IPS-18a (cell line): ENCODE results near the gene KRT37.

Experiments
- H3K27ac ChIP-seq: one replicate; pipeline ENCODE4 v1.5.1; 2013; ENCODE audit warnings: low read length
- H3K27me3 ChIP-seq: one replicate; pipeline ENCODE4 v1.6.1; 2013; ENCODE audit warnings: mild to moderate bottlenecking, low read length; ENCODE audit not compliant: control insufficient read depth, insufficient read depth
- H3K36me3 ChIP-seq: one replicate; pipeline ENCODE4 v1.6.1; 2013; ENCODE audit warnings: low read depth, low read length; ENCODE audit not compliant: control insufficient read depth
- H3K4me1 ChIP-seq: one replicate; pipeline ENCODE4 v1.6.1; 2013; ENCODE audit warnings: low read depth, low read length; ENCODE audit not compliant: control insufficient read depth
- H3K4me3 ChIP-seq: one replicate; pipeline ENCODE4 v1.5.1; 2013; ENCODE audit warnings: low read length
- H3K9ac ChIP-seq: one replicate; pipeline ENCODE4 v1.6.1; 2013; ENCODE audit warnings: mild to moderate bottlenecking, low read length, moderate library complexity
- H3K9me3 ChIP-seq: one replicate; pipeline ENCODE4 v1.6.1; 2013; ENCODE audit warnings: low read depth, low read length; ENCODE audit not compliant: control insufficient read depth

Gene KRT37

DNA sequence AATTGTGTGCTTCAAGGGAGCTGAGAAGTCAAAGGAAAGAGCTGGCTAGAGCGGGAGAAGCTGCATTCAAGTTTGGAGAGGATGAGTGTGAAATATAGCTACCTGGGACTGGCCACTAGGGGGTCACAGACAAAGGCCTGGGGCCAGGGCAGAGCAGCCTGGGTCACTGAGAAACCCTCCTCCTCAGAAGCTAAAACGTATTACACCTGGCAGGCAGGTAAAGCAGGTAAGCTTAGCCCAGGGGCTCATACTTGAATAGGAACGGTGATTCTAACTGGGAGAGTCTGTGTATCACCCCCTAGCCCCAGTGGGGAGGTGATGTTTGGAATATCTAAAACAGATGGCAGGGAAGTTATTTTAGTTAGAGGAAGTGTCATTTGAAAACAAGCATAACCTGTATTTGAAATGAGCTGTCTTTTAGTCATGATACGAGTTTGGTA lies 6.8 kb downstream of the KRT37 start:
- no peaks in the 10 kb centered on the region for H3K9me3 ChIP-seq
- H3K4me3 ChIP-seq = no peak overlapping the region
- H3K36me3 ChIP-seq = no peaks in the 10 kb centered on the region
- no peaks in the 10 kb centered on the region for H3K27me3 ChIP-seq
- H3K9ac ChIP-seq = no peak overlapping the region
- peaks cover 10% of the 10 kb centered on the region for H3K4me1 ChIP-seq
- H3K27ac ChIP-seq = no peak overlapping the region

DNA sequence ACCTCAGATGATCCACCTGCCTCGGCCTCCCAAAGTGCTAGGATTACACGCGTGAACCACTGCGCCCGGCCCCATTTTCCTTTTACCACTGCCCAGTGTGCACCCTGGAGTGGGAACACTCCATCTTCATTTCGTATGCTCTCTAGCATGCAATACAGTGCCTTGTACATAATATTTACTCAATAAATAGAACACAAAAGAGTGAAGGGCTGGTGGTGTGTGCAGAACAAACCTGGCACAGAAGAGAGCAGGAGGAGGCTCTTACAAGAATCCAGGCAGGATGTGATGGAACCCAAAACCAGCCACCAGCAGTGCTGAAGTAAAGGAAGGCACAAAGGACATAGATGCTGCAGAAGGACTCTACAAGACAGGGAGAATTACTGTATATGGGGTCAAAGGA lies 7.3 kb downstream of the KRT37 start:
- H3K27ac ChIP-seq = no peak overlapping the region
- H3K36me3 ChIP-seq = no peaks in the 10 kb centered on the region
- no peak overlapping the region for H3K4me3 ChIP-seq
- no peaks in the 10 kb centered on the region for H3K27me3 ChIP-seq
- no peaks in the 10 kb centered on the region for H3K9me3 ChIP-seq
- peaks cover 10% of the 10 kb centered on the region for H3K4me1 ChIP-seq
- H3K9ac ChIP-seq = no peak overlapping the region

DNA sequence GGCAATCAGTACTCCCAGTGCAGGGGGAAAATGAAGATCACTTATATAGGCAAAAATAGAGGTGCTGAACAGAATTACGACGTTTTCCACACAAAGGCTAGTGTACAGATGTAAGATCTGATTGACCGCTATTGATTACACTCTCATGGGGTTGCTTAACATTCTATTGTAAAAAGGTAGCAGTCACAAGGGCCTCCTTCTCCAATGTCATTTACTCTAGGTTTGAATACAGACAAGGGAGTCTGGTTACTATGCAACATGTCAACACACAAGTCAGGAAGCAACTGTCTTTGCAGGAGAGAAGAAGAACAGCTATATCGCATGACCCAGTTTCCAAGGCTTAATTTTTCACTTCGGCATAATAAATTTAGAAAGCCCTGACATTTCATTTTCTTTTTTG lies 7.9 kb downstream of the KRT37 start:
- no peak overlapping the region for H3K4me3 ChIP-seq
- peaks cover 10% of the 10 kb centered on the region for H3K4me1 ChIP-seq
- no peaks in the 10 kb centered on the region for H3K27me3 ChIP-seq
- H3K9me3 ChIP-seq = no peaks in the 10 kb centered on the region
- no peaks in the 10 kb centered on the region for H3K36me3 ChIP-seq
- H3K27ac ChIP-seq = no peak overlapping the region
- no peak overlapping the region for H3K9ac ChIP-seq

DNA sequence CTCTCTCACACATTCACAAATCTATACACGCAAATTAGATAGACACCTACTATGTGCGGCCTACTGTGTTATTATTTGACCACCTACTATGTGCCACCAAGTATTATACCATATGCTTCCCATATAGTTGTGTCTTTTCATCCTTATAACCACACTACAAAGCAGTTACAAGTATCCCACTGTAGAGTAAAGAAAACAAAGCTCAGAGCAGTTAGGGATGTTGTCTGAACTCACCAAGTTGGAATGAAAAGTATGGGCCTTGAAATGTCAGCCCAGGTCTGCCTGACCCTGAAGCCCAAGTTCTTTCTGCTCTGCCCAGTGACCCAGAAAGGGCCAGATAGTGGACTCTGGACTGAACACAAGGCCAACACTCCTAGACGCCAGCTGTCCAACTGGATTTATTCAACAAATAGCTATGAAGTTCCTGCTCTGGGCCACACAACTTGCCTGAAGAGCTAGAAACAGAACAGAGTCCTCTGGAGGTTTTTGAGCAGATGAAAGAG lies 8.5 kb downstream of the KRT37 start:
- Histone ChIP-seq H3K9ac (no peak overlapping the region), H3K4me1 (peaks cover 10% of the 10 kb centered on the region), H3K9me3 (no peaks in the 10 kb centered on the region), H3K36me3 (no peaks in the 10 kb centered on the region), H3K4me3 (no peak overlapping the region), H3K27ac (no peak overlapping the region), H3K27me3 (no peaks in the 10 kb centered on the region)

DNA sequence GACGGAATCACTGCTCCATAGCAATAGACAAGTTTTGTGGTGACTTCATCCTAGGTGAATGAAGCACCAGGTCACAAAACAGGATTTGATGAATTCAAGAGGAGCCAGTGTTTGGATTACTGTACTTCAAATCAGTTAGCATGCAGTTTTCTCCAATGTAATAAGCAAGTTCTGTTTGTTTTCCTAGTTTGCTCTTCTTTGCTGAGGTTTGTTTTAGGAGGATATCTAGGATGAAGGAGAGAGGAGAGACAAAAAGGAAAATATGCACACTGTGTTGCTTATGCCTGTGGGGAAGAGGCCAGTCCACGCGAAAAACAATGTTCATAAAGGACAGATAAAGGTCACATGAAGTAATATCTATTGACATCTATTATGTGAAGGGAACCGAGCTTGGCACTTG lies 9.0 kb downstream of the KRT37 start:
- Histone ChIP-seq H3K9ac (no peak overlapping the region), H3K36me3 (no peaks in the 10 kb centered on the region), H3K4me1 (peaks cover 10% of the 10 kb centered on the region), H3K9me3 (no peaks in the 10 kb centered on the region), H3K27ac (no peak overlapping the region), H3K4me3 (no peak overlapping the region), H3K27me3 (no peaks in the 10 kb centered on the region)

DNA sequence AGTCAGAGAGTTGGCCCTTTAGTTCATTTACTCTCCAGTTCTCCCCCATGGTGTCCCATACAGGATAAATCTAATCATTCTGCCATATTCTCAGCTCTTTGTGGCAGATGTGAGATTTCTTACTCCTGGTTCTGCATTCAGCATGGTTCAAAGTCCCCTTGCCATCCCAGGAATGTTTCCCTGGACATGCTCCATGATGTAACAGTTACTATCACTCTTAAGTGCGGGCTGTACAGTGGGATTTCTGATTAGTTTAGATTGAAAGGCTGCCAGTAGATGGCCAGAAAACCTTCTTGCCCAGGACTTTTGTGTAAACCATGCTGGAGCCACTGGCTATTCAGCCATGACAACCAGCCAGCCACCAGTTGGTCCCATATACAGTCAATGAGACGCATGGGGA lies 10.4 kb downstream of the KRT37 start:
- H3K9ac ChIP-seq = no peak overlapping the region
- no peaks in the 10 kb centered on the region for H3K27me3 ChIP-seq
- no peak overlapping the region for H3K27ac ChIP-seq
- peaks cover 10% of the 10 kb centered on the region for H3K4me1 ChIP-seq
- no peak overlapping the region for H3K4me3 ChIP-seq
- H3K9me3 ChIP-seq = no peaks in the 10 kb centered on the region
- H3K36me3 ChIP-seq = no peaks in the 10 kb centered on the region

DNA sequence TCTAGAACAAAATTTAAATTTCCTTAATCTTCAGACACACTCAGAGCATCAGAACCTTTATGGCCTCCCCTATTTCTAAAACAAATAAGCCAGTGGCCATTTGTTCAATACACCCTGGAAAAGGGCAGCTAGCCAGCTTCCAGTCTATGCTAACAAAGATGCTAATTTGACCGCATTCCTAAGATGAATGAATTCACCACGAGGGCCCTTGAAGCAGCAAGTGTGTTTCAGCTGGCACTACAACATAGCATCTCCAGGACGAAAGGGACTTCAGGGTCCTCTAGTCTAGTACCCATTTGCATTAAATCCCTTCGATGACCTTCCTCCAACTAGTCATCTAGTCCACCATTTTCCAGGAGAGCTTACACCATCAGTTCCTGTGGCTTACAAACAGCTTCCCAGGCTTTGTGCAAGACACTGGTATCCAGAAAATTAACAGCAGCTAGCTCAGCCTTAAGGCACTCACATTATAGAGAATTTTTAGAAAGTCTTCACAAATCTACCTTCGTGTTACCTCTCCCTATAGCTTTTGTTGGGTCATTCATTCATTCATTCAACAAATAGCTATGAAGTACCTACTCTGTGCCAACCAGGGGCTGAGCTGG lies 10.9 kb downstream of the KRT37 start:
- Histone ChIP-seq H3K4me3 (no peak overlapping the region), H3K27ac (no peak overlapping the region), H3K27me3 (no peaks in the 10 kb centered on the region), H3K4me1 (peaks cover 10% of the 10 kb centered on the region), H3K36me3 (no peaks in the 10 kb centered on the region), H3K9ac (no peak overlapping the region), H3K9me3 (no peaks in the 10 kb centered on the region)

DNA sequence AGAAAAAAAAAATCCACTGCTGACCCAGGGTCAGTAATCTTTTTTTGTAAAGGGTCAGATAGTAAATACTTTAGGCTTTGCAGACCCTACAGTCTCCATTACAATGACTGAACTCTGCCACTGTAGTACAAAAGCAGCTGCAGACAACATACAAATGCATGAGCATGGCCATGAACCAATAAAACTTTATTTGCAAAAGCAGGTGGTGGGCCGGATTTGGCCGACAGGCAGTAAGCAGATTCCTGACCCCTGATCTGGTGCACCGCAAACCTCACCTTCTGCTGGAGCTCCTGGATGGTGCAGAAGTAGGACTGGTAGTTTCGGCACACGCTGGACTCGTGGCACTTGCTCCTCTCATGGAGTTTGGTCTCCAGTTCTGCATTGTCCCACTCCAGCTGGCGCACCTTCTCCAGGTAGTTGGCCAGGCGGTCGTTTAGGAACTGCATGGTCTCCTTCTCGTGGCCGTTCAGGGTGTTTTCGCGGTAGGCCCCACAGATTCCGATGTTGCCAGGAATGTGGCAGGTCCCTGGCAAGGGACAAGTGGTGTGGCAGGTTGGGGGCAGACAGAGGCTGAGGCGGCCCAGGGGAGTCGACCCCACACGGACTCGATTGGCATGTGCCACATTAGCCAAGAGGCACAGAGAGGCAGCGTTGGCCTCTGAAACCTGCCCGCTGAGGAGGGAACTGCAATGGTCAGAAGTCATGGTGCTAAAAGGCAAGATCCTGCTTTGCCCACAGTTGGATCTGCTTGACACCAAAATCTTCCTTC lies 13.1 kb downstream of the KRT37 start:
- Histone ChIP-seq H3K4me1 (peaks cover 10% of the 10 kb centered on the region), H3K36me3 (no peaks in the 10 kb centered on the region), H3K27me3 (no peaks in the 10 kb centered on the region), H3K9me3 (no peaks in the 10 kb centered on the region), H3K27ac (no peak overlapping the region), H3K9ac (no peak overlapping the region), H3K4me3 (no peak overlapping the region)

DNA sequence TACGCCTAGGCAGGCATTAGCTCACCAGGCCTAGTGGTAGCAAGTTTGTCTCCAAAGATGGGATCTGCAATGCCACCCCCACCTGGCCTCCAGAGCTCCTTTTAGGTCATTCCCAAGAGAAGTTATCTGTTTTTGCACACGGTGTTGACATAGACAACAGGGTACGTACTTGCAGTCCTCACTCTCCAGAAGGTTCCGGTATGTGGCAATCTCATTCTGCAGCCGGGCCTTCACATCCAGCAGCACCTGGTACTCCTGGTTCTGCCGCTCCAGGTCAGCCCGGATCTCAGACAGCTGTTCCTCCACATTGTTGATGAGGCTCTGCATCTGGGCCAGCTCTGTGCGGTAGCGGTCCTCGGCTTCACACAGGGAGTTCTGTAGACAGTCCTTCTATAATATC lies 17.2 kb downstream of the KRT37 start:
- Histone ChIP-seq H3K27me3 (no peaks in the 10 kb centered on the region), H3K4me1 (no peaks in the 10 kb centered on the region), H3K9ac (no peak overlapping the region), H3K36me3 (no peaks in the 10 kb centered on the region), H3K4me3 (no peak overlapping the region), H3K9me3 (no peaks in the 10 kb centered on the region), H3K27ac (no peak overlapping the region)

DNA sequence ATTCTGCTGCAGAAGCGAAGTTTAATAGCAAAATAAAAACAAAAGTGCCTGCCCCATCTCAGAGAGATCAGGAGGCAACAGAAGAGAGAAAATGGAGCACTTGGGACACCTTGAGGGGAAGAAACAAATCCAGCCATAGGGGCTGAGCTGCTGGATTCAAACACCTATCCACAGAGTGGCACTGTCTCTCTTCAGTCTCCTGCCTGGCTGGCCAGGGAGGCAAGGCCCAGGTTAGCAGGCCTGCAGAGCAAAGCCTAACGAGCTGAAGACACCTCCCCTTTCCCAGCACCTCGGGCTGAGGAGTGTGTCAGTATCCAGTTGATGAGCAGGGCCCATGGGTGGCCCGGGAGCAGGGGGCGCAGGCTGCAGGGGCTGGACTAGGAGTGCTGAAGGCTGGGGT lies 18.2 kb downstream of the KRT37 start:
- Histone ChIP-seq H3K9ac (no peak overlapping the region), H3K27me3 (no peaks in the 10 kb centered on the region)

DNA sequence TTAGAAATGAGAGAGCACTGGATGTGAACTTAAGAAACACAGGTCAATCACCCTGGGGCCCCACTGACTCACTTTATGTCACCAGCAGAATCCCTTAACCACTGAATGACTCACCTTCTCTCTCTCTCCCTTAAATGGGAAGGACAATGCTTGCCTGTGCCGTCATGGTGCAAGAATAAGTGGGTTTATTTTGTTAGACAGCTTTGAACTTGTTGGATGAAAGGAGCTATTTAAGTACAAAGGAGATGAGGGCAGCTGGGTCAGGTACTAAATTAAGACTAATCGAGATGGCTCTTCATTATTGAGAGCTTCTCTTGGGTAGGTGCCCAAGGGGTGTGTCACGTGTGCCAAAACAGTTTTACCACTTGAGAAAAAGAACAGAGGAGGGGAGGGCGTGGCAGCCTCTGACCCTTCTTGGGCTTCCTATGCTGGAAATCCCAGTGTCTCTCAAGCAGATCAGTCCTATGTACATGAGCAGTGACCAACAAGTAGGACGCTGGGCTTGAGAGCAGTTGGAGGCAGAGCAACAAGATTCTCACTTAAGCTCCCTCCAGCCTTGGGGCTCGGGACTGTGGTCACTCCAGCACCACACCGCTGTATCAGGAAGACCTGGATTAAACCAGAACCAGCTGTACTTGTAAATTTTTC lies 20.2 kb downstream of the KRT37 start:
- no peak overlapping the region for H3K27ac ChIP-seq

More for the DNA sequence above, 18.2 kb downstream of the KRT37 start:
- Histone ChIP-seq H3K27ac (no peak overlapping the region), H3K4me1 (no peaks in the 10 kb centered on the region), H3K4me3 (no peak overlapping the region), H3K36me3 (no peaks in the 10 kb centered on the region), H3K9me3 (no peaks in the 10 kb centered on the region)

More for the DNA sequence above, 20.2 kb downstream of the KRT37 start:
- no peaks in the 10 kb centered on the region for H3K9me3 ChIP-seq
- no peaks in the 10 kb centered on the region for H3K4me1 ChIP-seq
- H3K4me3 ChIP-seq = no peak overlapping the region
- no peaks in the 10 kb centered on the region for H3K27me3 ChIP-seq
- H3K36me3 ChIP-seq = no peaks in the 10 kb centered on the region
- H3K9ac ChIP-seq = no peak overlapping the region
